ENCODE results near the gene STX3.

- TF ChIP-seq CTCF (IDR thresholded peaks at IDR 0.05), result no peak
- no peak for TF ChIP-seq POLR2A (IDR thresholded peaks at IDR 0.05)
These were observed 24.1 kb upstream of the STX3 start for GRCh38 chr11:59730896-59731565.

Data from gastroesophageal sphincter (tissue), 3 donors.